Mesothelial cell of epicardium (in vitro differentiated cells): ENCODE data around the gene PPARGC1A. TPM values are rescaled to one million over a fixed set of nuclear protein-coding genes. Genes with fewer than 3 reads are reported as not detected.
A peak's percentile ranks its signal among the peaks of the same experiment; 100 is the strongest.

Source experiments
- DNase-seq, 2 experiments: peaks; one replicate each; pipeline ENCODE4 v3.0.0; 2021; ENCODE audit warnings: low spot score in 2 of 2; ENCODE audit not compliant: unreplicated experiment in 2 of 2
- H3K27ac Mint-ChIP-seq: 2 replicates; pipeline ENCODE4 v1.8.0; 2021; ENCODE audit warnings: mixed read lengths
- H3K27me3 Mint-ChIP-seq: 2 replicates; pipeline ENCODE4 v1.8.0; 2021; ENCODE audit warnings: low read depth, mixed read lengths
- H3K36me3 Mint-ChIP-seq: 2 replicates; pipeline ENCODE4 v1.8.0; 2021; ENCODE audit warnings: mixed read lengths
- H3K4me1 Mint-ChIP-seq: 2 replicates; pipeline ENCODE4 v1.8.0; 2021; ENCODE audit warnings: mixed read lengths
- H3K4me3 Mint-ChIP-seq: 2 replicates; pipeline ENCODE4 v1.8.0; 2021; ENCODE audit warnings: mild to moderate bottlenecking, moderate library complexity, mixed read lengths
- H3K9me3 Mint-ChIP-seq: 2 replicates; pipeline ENCODE4 v1.8.0; 2021; ENCODE audit warnings: mixed read lengths
- total RNA-seq: library from RNA; stranded (reverse); gene quantifications from 3 replicates; pipeline ENCODE4 v1.2.1, GENCODE V29; 2021
- TF ChIP-seq, protein P1 (sequence below): fragments of 200-600 bp; sonication (generic); IDR thresholded peaks from one replicate; pipeline ENCODE4 v1.5.0; 2021; ENCODE audit warnings: antibody characterized with exemption; ENCODE audit not compliant: unreplicated experiment

The PPARGC1A gene
- total RNA-seq, 1 donor from 2014 or later = 3.7 TPM

- Mint-ChIP-seq H3K4me3 (no peak overlapping the region), H3K27me3 (peaks cover under 1% of the 10 kb centered on the region), H3K9me3 (no peaks in the 10 kb centered on the region), H3K27ac (peak overlapping the region; percentile 70), H3K4me1 (peaks cover 33% of the 10 kb centered on the region), H3K36me3 (no peaks in the 10 kb centered on the region)
- TF ChIP-seq, protein P1, sequence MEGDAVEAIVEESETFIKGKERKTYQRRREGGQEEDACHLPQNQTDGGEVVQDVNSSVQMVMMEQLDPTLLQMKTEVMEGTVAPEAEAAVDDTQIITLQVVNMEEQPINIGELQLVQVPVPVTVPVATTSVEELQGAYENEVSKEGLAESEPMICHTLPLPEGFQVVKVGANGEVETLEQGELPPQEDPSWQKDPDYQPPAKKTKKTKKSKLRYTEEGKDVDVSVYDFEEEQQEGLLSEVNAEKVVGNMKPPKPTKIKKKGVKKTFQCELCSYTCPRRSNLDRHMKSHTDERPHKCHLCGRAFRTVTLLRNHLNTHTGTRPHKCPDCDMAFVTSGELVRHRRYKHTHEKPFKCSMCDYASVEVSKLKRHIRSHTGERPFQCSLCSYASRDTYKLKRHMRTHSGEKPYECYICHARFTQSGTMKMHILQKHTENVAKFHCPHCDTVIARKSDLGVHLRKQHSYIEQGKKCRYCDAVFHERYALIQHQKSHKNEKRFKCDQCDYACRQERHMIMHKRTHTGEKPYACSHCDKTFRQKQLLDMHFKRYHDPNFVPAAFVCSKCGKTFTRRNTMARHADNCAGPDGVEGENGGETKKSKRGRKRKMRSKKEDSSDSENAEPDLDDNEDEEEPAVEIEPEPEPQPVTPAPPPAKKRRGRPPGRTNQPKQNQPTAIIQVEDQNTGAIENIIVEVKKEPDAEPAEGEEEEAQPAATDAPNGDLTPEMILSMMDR = no peak
- DNase-seq = no peak
These were observed 119.8 kb downstream of the PPARGC1A start for GRCh38 chr4:23770011-23770410.

DNA sequence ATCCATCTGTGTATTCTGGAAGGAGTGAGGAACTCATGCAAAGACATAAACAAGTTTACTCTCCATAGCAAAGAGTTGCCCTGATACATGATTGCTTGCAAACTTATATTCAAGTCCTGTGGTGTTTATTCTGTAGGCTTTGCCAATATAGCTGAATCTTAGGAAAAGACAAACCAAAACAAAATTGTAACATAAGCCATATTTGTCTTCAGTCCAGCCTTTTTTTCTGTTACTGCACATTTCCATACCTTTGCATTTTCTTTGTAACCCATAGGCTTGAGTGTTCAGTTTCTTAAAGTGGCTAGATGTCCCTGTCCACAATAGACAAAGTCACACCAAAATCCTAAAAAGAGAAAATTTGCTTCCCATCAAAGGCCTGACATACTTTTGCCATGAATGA is 120.4 kb downstream of the PPARGC1A start:
- peaks cover 33% of the 10 kb centered on the region for H3K4me1 Mint-ChIP-seq
- peak overlapping the region; percentile 36 for H3K27ac Mint-ChIP-seq
- no peaks in the 10 kb centered on the region for H3K36me3 Mint-ChIP-seq
- DNase-seq = no peak
- no peak overlapping the region for H3K4me3 Mint-ChIP-seq
- no peaks in the 10 kb centered on the region for H3K27me3 Mint-ChIP-seq
- TF ChIP-seq, protein P1 = no peak
- no peaks in the 10 kb centered on the region for H3K9me3 Mint-ChIP-seq

- no peaks in the 10 kb centered on the region for H3K36me3 Mint-ChIP-seq
- no peak overlapping the region for H3K4me3 Mint-ChIP-seq
- H3K27ac Mint-ChIP-seq = no peak overlapping the region
- no peaks in the 10 kb centered on the region for H3K9me3 Mint-ChIP-seq
- no peak for DNase-seq
- no peaks in the 10 kb centered on the region for H3K27me3 Mint-ChIP-seq
- TF ChIP-seq, protein P1 = no peak
- H3K4me1 Mint-ChIP-seq = peaks cover 33% of the 10 kb centered on the region
These were observed 121.3 kb downstream of the PPARGC1A start for GRCh38 chr4:23768541-23768940.

- TF ChIP-seq, protein P1 = no peak
- DNase-seq = no peak
- Mint-ChIP-seq H3K36me3 (no peaks in the 10 kb centered on the region), H3K27me3 (no peaks in the 10 kb centered on the region), H3K4me1 (peaks cover 31% of the 10 kb centered on the region), H3K4me3 (no peak overlapping the region), H3K9me3 (no peaks in the 10 kb centered on the region), H3K27ac (no peak overlapping the region)
These were observed 123.5 kb downstream of the PPARGC1A start for GRCh38 chr4:23766344-23766743.

- Mint-ChIP-seq H3K9me3 (no peaks in the 10 kb centered on the region), H3K36me3 (no peaks in the 10 kb centered on the region), H3K27ac (no peak overlapping the region), H3K27me3 (no peaks in the 10 kb centered on the region), H3K4me1 (peaks cover 16% of the 10 kb centered on the region), H3K4me3 (no peak overlapping the region)
- DNase-seq = no peak
- TF ChIP-seq, protein P1 = no peak
These were observed 126.3 kb downstream of the PPARGC1A start for GRCh38 chr4:23763559-23763958.

- H3K27me3 Mint-ChIP-seq = no peaks in the 10 kb centered on the region
- no peak overlapping the region for H3K27ac Mint-ChIP-seq
- H3K36me3 Mint-ChIP-seq = no peaks in the 10 kb centered on the region
- TF ChIP-seq, protein P1 = no peak
- H3K4me1 Mint-ChIP-seq = peaks cover 6% of the 10 kb centered on the region
- H3K9me3 Mint-ChIP-seq = no peaks in the 10 kb centered on the region
- H3K4me3 Mint-ChIP-seq = no peak overlapping the region
- DNase-seq = no peak
These were observed 127.3 kb downstream of the PPARGC1A start for GRCh38 chr4:23762551-23762950.
